ENCODE results near the gene NCKAP5.

GRCh38 chr2:132779206-132779721, 789.0 kb downstream of the NCKAP5 start:
- no peak for TF ChIP-seq EP300 (IDR thresholded peaks at IDR 0.05)
- no peak for TF ChIP-seq CTCF (IDR thresholded peaks at IDR 0.05)
- TF ChIP-seq POLR2A (IDR thresholded peaks at IDR 0.05): no peak
